Keratinocyte (primary cell): ENCODE results near the gene PTCHD1. TPM values are rescaled to one million over a fixed set of nuclear protein-coding genes. Genes with fewer than 3 reads are reported as not detected.

Experiments
- DNase-seq: peaks from one replicate; pipeline ENCODE4 v3.0.0-alpha.2; 2011; ENCODE audit warnings: low read depth, missing footprints, low spot score
- FAIRE-seq: peaks from 2 replicates; lab custom pipeline; 2011; peaks lifted over from hg19 to GRCh38; lab: Jason Lieb, UNC
- H2AFZ ChIP-seq: 2 replicates; pipeline ENCODE4 v1.6.0; 2012; ENCODE audit warnings: low read length, control low read depth, inconsistent platforms; ENCODE audit not compliant: control insufficient read depth
- H3K27ac ChIP-seq: 2 replicates; pipeline ENCODE4 v1.5.1; 2011; ENCODE audit warnings: low read length; ENCODE audit not compliant: control insufficient read depth, insufficient read depth
- H3K27me3 ChIP-seq: 3 replicates; pipeline ENCODE4 v1.6.0; 2011; ENCODE audit warnings: low read length; ENCODE audit not compliant: control insufficient read depth, insufficient read depth; ENCODE audit errors: extremely low read depth
- H3K36me3 ChIP-seq, 2 experiments: 2 replicates in 1 of 2; 3 replicates in 1 of 2; pipeline ENCODE4 v1.5.1; 2011; ENCODE audit warnings: low read length in 2 of 2, mild to moderate bottlenecking in 1 of 2; ENCODE audit not compliant: control insufficient read depth in 2 of 2, insufficient read depth in 2 of 2; ENCODE audit errors: extremely low read depth in 1 of 2
- H3K4me1 ChIP-seq: 3 replicates; pipeline ENCODE4 v1.5.1; 2011; ENCODE audit warnings: low read length; ENCODE audit not compliant: control insufficient read depth, insufficient read depth; ENCODE audit errors: extremely low read depth
- H3K4me2 ChIP-seq: 3 replicates; pipeline ENCODE4 v1.6.0; 2011; ENCODE audit warnings: low read depth, low read length; ENCODE audit not compliant: control insufficient read depth, insufficient read depth; ENCODE audit errors: extremely low read depth
- H3K4me3 ChIP-seq, 3 experiments: fragments of 200-600 bp in 1 of 3; sonication (generic) in 1 of 3; 2 replicates in 2 of 3; 3 replicates in 1 of 3; pipeline ENCODE4 v1.5.1; 2011 to 2016; ENCODE audit warnings: low read length in 3 of 3, mild to moderate bottlenecking in 3 of 3, control low read depth in 2 of 3, inconsistent platforms in 1 of 3, low read depth in 1 of 3, mixed read lengths in 1 of 3, mixed run types in 1 of 3, moderate library complexity in 1 of 3; ENCODE audit not compliant: control insufficient read depth in 2 of 3, insufficient read depth in 2 of 3; ENCODE audit errors: extremely low read depth in 1 of 3
- H3K79me2 ChIP-seq: 2 replicates; pipeline ENCODE4 v1.6.0; 2012; ENCODE audit warnings: low read length; ENCODE audit not compliant: control insufficient read depth, insufficient read depth
- H3K9ac ChIP-seq: 3 replicates; pipeline ENCODE4 v1.6.0; 2011; ENCODE audit warnings: low read length; ENCODE audit not compliant: control insufficient read depth, insufficient read depth; ENCODE audit errors: extremely low read depth
- H3K9me1 ChIP-seq: 3 replicates; pipeline ENCODE4 v1.6.0; 2011; ENCODE audit warnings: low read length; ENCODE audit not compliant: control insufficient read depth, insufficient read depth; ENCODE audit errors: extremely low read depth
- H3K9me3 ChIP-seq: 2 replicates; pipeline ENCODE4 v1.5.1; 2012; ENCODE audit warnings: low read depth, low read length; ENCODE audit not compliant: control insufficient read depth
- H4K20me1 ChIP-seq: 3 replicates; pipeline ENCODE4 v1.6.0; 2011; ENCODE audit warnings: low read length; ENCODE audit not compliant: control insufficient read depth, insufficient read depth; ENCODE audit errors: extremely low read depth
- CTCF ChIP-seq, 3 experiments: IDR thresholded peaks in 1 of 3; conservative IDR thresholded peaks in 1 of 3; optimal IDR thresholded peaks in 1 of 3; 2 replicates in 2 of 3; 3 replicates in 1 of 3; pipeline versions ENCODE3 to v1.5.1; 2011; ENCODE audit warnings: low read length in 3 of 3, mild to moderate bottlenecking in 3 of 3, moderate library complexity in 2 of 3, control low read depth in 1 of 3, inconsistent platforms in 1 of 3; ENCODE audit not compliant: insufficient read depth in 2 of 3; ENCODE audit errors: extremely low read depth in 1 of 3
- EZH2 ChIP-seq: IDR thresholded peaks from one replicate; pipeline ENCODE4 v1.6.1; 2012; ENCODE audit warnings: inconsistent platforms, mild to moderate bottlenecking, low read length, moderate library complexity
- dilution Hi-C: fragments of 300-500 bp; cut with MboI; formaldehyde crosslinking; loops from one replicate; pipeline ENCODE4 v1.7.0; 2020; ENCODE audit warnings: low sequenced_read_pairs; ENCODE audit not compliant: extremely low pct_ligation_motif_present
- polyA plus RNA-seq, 5 experiments: library from polyadenylated mRNA; depleted of rRNA in 3 of 5; stranded (reverse) in 3 of 5; stranded (forward) in 1 of 5; unstranded in 1 of 5; fragments of >200 nt; gene quantifications; 1 replicate in 1 of 5; 2 replicates in 3 of 5; 3 replicates in 1 of 5; pipeline versions ENCODE4 v1.2.1 to v1.2.3, GENCODE V29; 2011 to 2012; ENCODE audit warnings: missing spikeins in 2 of 5, low read depth in 1 of 5, low replicate concordance in 1 of 5

Gene PTCHD1
- polyA plus RNA-seq, 1 donor (not counting 4 experiments of a cell fraction or from before 2014, with no cell fraction given), result not detected

- Histone ChIP-seq H3K79me2 (no peaks in the 10 kb centered on the region), H2AFZ (no peak overlapping the region), H4K20me1 (no peaks in the 10 kb centered on the region), H3K9ac (no peak overlapping the region), H3K27ac (no peak overlapping the region), H3K9me1 (no peaks in the 10 kb centered on the region), H3K4me2 (no peak overlapping the region), H3K9me3 (no peaks in the 10 kb centered on the region), H3K4me3 (no peak overlapping the region), H3K4me1 (no peaks in the 10 kb centered on the region), H3K36me3 (no peaks in the 10 kb centered on the region), H3K27me3 (no peaks in the 10 kb centered on the region)
- TF ChIP-seq EZH2 (no peak), CTCF (optimal IDR thresholded peaks at IDR 0.05 in 1 of 3, IDR thresholded peaks at IDR 0.05 in 1 of 3, conservative IDR thresholded peaks at IDR 0.05 in 1 of 3; ENCODE audit: extremely low read depth in 1 of 3, insufficient read depth in 2 of 3, low read length in 3 of 3) (no peak)
- FAIRE-seq, result no peak
- dilution Hi-C loops, result no loop called here
- DNase-seq, result no peak
Measured at GRCh38 chrX:23344238-23344903, 9.7 kb downstream of the PTCHD1 start.

GRCh38 chrX:23344904-23345271 is 10.2 kb downstream of the PTCHD1 start:
- H3K27ac ChIP-seq, result no peak overlapping the region
- DNase-seq (no peak), FAIRE-seq (no peak)
- no peaks in the 10 kb centered on the region for H3K79me2 ChIP-seq
- no peaks in the 10 kb centered on the region for H3K9me3 ChIP-seq
- H3K4me3 ChIP-seq, result no peak overlapping the region
- no peaks in the 10 kb centered on the region for H4K20me1 ChIP-seq
- dilution Hi-C loops, result no loop called here
- no peak overlapping the region for H3K9ac ChIP-seq
- no peaks in the 10 kb centered on the region for H3K27me3 ChIP-seq
- no peaks in the 10 kb centered on the region for H3K4me1 ChIP-seq
- H2AFZ ChIP-seq, result no peak overlapping the region
- no peaks in the 10 kb centered on the region for H3K9me1 ChIP-seq
- TF ChIP-seq CTCF (optimal IDR thresholded peaks at IDR 0.05 in 1 of 3, IDR thresholded peaks at IDR 0.05 in 1 of 3, conservative IDR thresholded peaks at IDR 0.05 in 1 of 3; ENCODE audit: extremely low read depth in 1 of 3, insufficient read depth in 2 of 3, low read length in 3 of 3) (no peak), EZH2 (no peak)
- no peak overlapping the region for H3K4me2 ChIP-seq
- H3K36me3 ChIP-seq, result no peaks in the 10 kb centered on the region
